MM.1S (cell line): ENCODE results near the gene FBXL17.

Experiments
- DNase-seq: peaks from one replicate; pipeline ENCODE4 v3.0.0-alpha.2; 2015
- H2AFZ ChIP-seq: fragments of 300-600 bp; sonication (generic); 2 replicates; pipeline ENCODE4 v1.6.0; 2016; ENCODE audit warnings: antibody characterized with exemption, low read length
- H3F3A ChIP-seq: fragments of 300-600 bp; sonication (generic); 2 replicates; pipeline ENCODE4 v1.6.1; 2016; ENCODE audit warnings: mild to moderate bottlenecking, antibody characterized with exemption, low read length, moderate library complexity, mixed read lengths; ENCODE audit not compliant: insufficient read depth
- H3K27ac ChIP-seq: fragments of 300-600 bp; sonication (generic); 2 replicates; pipeline ENCODE4 v1.5.1; 2016; ENCODE audit warnings: mild to moderate bottlenecking, low read length
- H3K27me3 ChIP-seq: fragments of 300-600 bp; sonication (generic); replicated peaks from 2 replicates; pipeline ENCODE4 v1.6.0; 2016; ENCODE audit warnings: low read length; ENCODE audit not compliant: insufficient read depth
- H3K36me3 ChIP-seq: fragments of 300-600 bp; sonication (generic); replicated peaks from 2 replicates; pipeline ENCODE4 v1.6.1; 2016; ENCODE audit warnings: mild to moderate bottlenecking, low read length, mixed read lengths; ENCODE audit not compliant: insufficient read depth
- H3K4me1 ChIP-seq: fragments of 300-600 bp; sonication (generic); 2 replicates; pipeline ENCODE4 v1.6.1; 2016; ENCODE audit warnings: low read length, mixed read lengths
- H3K4me2 ChIP-seq: fragments of 300-600 bp; sonication (generic); 2 replicates; pipeline ENCODE4 v1.6.0; 2016; ENCODE audit warnings: low read depth, low read length
- H3K4me3 ChIP-seq: fragments of 300-600 bp; sonication (generic); 2 replicates; pipeline ENCODE4 v1.5.1; 2016; ENCODE audit warnings: low read length, mixed read lengths
- H3K79me2 ChIP-seq: fragments of 300-600 bp; sonication (generic); 2 replicates; pipeline ENCODE4 v1.6.1; 2016; ENCODE audit warnings: mixed run types, low read length, mixed read lengths
- H3K9ac ChIP-seq: fragments of 300-600 bp; sonication (generic); 2 replicates; pipeline ENCODE4 v1.6.1; 2016; ENCODE audit warnings: low read length, mixed read lengths
- H3K9me2 ChIP-seq: fragments of 300-600 bp; sonication (generic); replicated peaks from 2 replicates; pipeline ENCODE4 v1.6.1; 2016; ENCODE audit warnings: mild to moderate bottlenecking, low read length, mixed read lengths; ENCODE audit not compliant: insufficient read depth
- H3K9me3 ChIP-seq: fragments of 300-600 bp; sonication (generic); replicated peaks from 2 replicates; pipeline ENCODE4 v1.6.1; 2016; ENCODE audit warnings: mild to moderate bottlenecking, low read length, mixed read lengths; ENCODE audit not compliant: insufficient read depth
- H4K20me1 ChIP-seq: fragments of 300-600 bp; sonication (generic); 2 replicates; pipeline ENCODE4 v1.6.1; 2016; ENCODE audit warnings: mild to moderate bottlenecking, low read length, moderate library complexity, mixed read lengths; ENCODE audit not compliant: insufficient read depth
- CTCF ChIP-seq: fragments of 300-600 bp; sonication (generic); IDR thresholded peaks from 2 replicates; pipeline ENCODE4 v1.5.1; 2016; ENCODE audit warnings: antibody characterized with exemption, low read length, mixed read lengths
- EZH2 ChIP-seq: fragments of 300-600 bp; sonication (generic); optimal IDR thresholded peaks from 2 replicates; pipeline ENCODE3; 2017; ENCODE audit warnings: low read depth, mild to moderate bottlenecking, antibody characterized with exemption, low read length, mixed read lengths
- EZH2phosphoT487 ChIP-seq: fragments of 300-600 bp; sonication (generic); IDR thresholded peaks from 2 replicates; pipeline ENCODE4 v1.6.1; 2018; ENCODE audit warnings: antibody characterized with exemption, low read length

Gene FBXL17

GRCh38 chr5:108373426-108373825, 8.5 kb downstream of the FBXL17 start:
- no peak overlapping the region for H3K27ac ChIP-seq
- DNase-seq = no peak
- no peaks in the 10 kb centered on the region for H3F3A ChIP-seq
- H3K79me2 ChIP-seq = peaks cover 54% of the 10 kb centered on the region
- H3K4me3 ChIP-seq = no peak overlapping the region
- H3K9me3 ChIP-seq = no peaks in the 10 kb centered on the region
- H2AFZ ChIP-seq = no peak overlapping the region
- H3K4me2 ChIP-seq = no peak overlapping the region
- no peaks in the 10 kb centered on the region for H3K36me3 ChIP-seq
- no peaks in the 10 kb centered on the region for H4K20me1 ChIP-seq
- no peak overlapping the region for H3K9ac ChIP-seq
- H3K4me1 ChIP-seq = no peaks in the 10 kb centered on the region
- no peaks in the 10 kb centered on the region for H3K27me3 ChIP-seq
- H3K9me2 ChIP-seq = no peaks in the 10 kb centered on the region
- TF ChIP-seq EZH2 = no peak
- no peak for TF ChIP-seq CTCF
- TF ChIP-seq EZH2phosphoT487 = no peak

- H3K9me3 ChIP-seq = no peaks in the 10 kb centered on the region
- H3K4me2 ChIP-seq = no peak overlapping the region
- peaks cover 45% of the 10 kb centered on the region for H3K79me2 ChIP-seq
Measured at GRCh38 chr5:108372369-108372768, 9.5 kb downstream of the FBXL17 start.

GRCh38 chr5:108371263-108371662, 10.6 kb downstream of the FBXL17 start:
- Histone ChIP-seq H2AFZ (no peak overlapping the region), H3K4me3 (no peak overlapping the region), H3K9me2 (no peaks in the 10 kb centered on the region), H3K36me3 (no peaks in the 10 kb centered on the region), H4K20me1 (no peaks in the 10 kb centered on the region), H3K27ac (no peak overlapping the region), H3F3A (no peaks in the 10 kb centered on the region), H3K79me2 (peaks cover 38% of the 10 kb centered on the region), H3K9me3 (no peaks in the 10 kb centered on the region), H3K4me1 (no peaks in the 10 kb centered on the region), H3K9ac (no peak overlapping the region), H3K4me2 (no peak overlapping the region), H3K27me3 (no peaks in the 10 kb centered on the region)
- no peak for TF ChIP-seq EZH2
- no peak for TF ChIP-seq CTCF
- no peak for TF ChIP-seq EZH2phosphoT487
- no peak for DNase-seq

More at GRCh38 chr5:108372369-108372768, 9.5 kb downstream of the FBXL17 start:
- H3K4me1 ChIP-seq = no peaks in the 10 kb centered on the region
- H2AFZ ChIP-seq = no peak overlapping the region
- no peak for TF ChIP-seq CTCF
- TF ChIP-seq EZH2phosphoT487 = no peak
- no peak for TF ChIP-seq EZH2
- H3K27ac ChIP-seq = no peak overlapping the region
- H3F3A ChIP-seq = no peaks in the 10 kb centered on the region
- no peak for DNase-seq
- no peaks in the 10 kb centered on the region for H3K9me2 ChIP-seq
- H3K9ac ChIP-seq = no peak overlapping the region
- H3K27me3 ChIP-seq = no peaks in the 10 kb centered on the region
- no peaks in the 10 kb centered on the region for H3K36me3 ChIP-seq
- H3K4me3 ChIP-seq = no peak overlapping the region
- no peaks in the 10 kb centered on the region for H4K20me1 ChIP-seq
